HG03442 (cell line): ENCODE measurements around the gene KRT6A.

Source experiments
- ATAC-seq: cut with Tn5 transposase; IDR thresholded peaks from one replicate; pipeline ENCODE4 v1.9.1; 2021; ENCODE audit warnings: mild to moderate bottlenecking, moderate library complexity; ENCODE audit not compliant: unreplicated experiment

KRT6A gene

DNA sequence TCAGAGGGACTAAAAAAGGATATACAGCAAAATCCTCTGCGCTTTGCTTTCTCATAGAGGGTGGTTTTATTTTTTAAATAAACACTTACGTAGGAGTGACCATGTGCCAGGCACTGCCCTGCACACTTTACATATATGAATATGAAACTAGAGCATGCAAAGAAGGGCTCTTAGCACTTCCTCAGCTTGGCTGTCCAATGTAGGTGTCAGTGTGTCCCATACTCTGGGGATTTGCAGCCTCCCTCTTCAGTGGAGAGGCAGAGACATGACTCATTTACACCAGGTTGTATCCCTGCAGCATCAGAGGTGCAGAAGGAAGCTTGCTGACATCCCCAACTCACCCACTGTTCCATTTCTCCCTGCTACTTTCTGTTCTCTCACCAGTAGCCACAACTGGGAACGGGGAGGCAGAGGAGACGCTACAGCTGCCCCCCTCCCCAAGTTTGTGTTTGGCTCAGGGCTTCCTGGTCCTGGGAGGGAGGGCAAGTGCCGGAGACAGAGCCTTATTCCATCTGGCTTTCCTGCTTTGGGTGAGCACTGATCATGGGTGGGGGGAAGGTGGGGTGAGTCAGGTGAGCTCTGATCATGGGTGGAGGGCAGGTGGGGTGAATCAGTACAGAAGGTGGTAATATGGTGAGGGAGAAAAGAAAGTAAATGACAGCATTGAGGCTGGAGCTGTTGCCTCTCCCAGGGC lies 32.0 kb upstream of the KRT6A start:
- no peak for ATAC-seq

DNA sequence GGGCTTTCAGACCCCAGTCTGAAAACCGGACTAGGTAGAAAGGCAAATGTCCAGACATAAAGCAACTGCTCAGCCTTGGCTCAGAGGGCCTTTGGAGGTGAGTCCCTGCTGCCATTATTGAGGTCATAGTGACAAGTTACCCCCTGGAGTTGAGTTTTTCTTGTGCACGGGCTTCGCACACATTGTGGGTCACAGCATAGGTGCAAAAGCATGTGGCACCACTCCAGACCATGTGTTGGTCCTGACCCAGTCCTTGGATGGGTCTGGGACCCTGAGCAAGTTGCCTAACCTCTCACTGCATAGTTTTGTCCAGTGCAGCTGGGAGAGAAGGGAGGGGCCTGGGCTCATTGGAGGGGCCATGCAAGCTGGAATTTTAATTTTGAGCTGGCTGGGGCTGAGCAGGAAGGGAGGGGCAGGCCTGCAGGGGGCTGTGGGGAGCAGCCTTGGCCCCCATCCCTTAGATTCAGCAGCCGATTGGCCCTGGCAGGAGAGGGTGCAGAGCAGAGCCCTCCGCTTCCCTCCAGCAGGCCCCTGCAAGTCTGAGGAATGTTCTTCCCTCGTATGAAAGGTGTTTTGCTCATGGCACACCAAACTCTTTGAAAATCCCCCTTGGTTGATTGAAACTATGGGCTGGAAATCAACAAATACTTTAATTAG lies 31.3 kb upstream of the KRT6A start:
- ATAC-seq: no peak

- no peak for ATAC-seq
These were observed 30.8 kb upstream of the KRT6A start for GRCh38 chr12:52523824-52524223.

DNA sequence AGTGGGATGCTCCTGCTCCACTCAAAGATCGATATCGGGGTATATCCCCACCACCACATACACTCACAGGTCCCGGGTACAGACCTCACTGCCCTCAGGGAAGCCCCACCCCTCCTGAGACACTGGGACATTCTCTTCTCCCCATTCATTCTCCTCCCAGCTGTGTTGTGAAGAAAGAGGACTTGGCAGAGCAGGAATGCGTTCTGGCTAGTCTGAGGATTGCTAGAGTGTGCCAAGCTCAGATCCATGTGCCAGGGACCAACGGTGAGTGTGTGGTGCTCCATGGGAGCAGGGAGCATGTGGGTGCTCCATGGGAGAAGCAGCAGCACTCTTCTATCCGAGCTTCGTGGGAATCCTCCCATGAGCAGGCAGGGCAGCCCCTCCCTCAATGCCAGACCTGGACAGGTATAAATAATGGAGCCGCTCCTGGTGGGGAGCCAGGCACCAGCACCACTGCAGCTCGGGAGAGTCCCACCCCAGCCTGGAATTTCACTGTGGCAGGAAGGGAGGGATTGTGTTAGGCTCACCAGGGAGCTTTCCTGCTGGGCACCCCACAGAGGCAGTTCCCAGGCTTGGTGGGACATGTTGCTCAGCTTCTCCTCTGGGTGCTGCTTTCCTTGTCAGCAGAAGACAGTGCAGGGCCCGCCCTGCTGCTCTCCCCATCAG lies 29.4 kb upstream of the KRT6A start:
- ATAC-seq: no peak

GRCh38 chr12:52521568-52522266 lies 28.7 kb upstream of the KRT6A start:
- ATAC-seq: no peak

DNA sequence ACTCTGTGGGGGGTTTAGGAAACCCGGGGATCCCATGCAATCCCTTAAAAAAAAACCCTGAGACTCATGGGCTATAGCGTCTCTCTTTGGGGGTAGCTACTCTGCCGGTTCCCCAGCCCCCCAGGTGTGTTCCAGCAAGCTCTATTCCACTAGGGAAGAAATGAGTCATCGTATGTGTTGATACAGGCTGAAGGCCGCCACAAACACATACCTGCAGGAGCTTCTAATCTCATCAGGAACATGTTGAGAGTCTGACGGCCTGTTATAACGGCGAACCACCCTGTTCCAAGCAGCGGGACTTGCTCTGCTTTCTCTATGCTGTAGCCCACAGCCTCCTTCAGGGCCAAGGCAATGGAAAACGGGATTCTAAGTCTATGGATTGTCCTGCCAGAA lies 28.1 kb upstream of the KRT6A start:
- ATAC-seq: no peak

DNA sequence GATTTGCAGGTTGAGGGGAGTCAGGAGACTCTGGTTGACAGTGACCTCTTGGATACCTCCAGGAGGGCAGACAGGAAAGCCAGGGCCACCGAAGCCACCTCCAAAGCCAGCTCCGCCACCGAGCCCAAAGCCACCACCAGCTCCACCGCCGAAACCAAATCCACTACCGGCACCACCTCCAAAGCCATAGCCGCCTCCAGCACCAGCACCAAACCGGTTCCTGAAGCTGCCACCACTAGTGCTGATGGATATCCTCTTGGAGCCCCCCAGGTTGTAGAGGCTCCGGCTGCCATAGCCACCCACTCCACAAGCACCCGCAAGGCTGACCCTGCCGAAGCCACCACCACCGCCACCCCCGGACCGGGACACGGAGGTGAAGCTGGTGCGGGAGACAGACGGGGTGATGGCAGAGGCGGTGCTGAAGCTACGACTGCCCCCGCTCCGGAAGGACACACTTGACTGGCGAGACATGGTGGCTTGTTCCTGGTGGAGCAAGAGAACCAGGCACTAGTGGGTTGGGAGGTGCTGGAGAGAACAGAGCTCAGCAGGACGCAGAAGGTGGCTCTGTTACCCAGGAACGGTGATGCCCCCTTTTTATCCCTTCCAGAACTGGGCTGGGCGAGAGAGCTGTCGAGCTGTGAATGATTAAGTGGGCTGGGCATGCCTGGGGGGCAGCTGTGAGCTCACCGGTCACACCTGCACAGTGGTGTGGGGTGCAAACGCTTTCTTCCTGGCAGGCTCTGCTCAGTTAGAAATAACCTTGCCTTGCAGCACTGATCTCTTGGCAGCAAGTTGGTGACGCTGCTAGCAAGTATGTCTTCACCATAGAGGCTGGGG lies 27.0 kb upstream of the KRT6A start, which contains the start of gene KRT5:
TSS of gene KRT5 (minus strand) at position 569 of the 837 bp plus-strand sequence. CDS start at position 471, 98 bp downstream.
- ATAC-seq: no peak

DNA sequence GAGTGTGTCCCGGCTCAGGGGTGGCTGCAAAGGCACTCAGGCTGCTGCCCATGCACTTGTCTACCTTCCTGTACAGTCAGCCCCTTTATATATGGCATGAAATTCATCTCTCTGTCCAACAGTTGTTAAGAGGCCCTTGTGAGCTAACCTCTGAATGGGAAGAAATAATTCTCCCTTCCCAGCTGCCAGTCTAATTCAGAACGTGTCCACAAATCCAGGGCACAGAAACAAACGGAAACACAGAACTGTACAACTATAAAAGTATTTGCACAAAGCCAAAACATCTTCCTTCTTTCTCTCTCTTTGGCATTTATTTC lies 26.3 kb upstream of the KRT6A start:
- ATAC-seq: no peak

- ATAC-seq: no peak
These were observed 25.7 kb upstream of the KRT6A start for GRCh38 chr12:52518574-52519386.

DNA sequence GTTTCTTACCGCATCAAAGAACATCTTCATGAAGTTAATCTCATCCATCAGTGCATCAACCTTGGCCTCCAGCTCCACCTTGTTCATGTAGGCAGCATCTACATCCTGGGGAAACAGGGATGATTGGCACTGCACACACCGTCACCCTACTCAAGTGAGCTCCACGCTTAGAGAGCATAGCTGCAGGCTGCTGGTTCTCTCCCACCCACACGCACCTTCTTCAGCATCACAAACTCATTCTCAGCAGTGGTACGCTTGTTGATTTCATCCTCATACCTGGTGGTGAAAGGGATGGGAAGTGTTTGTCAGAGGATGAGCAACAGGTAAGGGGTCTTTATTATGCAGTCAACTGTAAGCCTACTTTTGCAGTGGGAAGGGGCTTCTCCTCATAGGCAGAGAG lies 24.8 kb upstream of the KRT6A start:
- ATAC-seq: no peak

DNA sequence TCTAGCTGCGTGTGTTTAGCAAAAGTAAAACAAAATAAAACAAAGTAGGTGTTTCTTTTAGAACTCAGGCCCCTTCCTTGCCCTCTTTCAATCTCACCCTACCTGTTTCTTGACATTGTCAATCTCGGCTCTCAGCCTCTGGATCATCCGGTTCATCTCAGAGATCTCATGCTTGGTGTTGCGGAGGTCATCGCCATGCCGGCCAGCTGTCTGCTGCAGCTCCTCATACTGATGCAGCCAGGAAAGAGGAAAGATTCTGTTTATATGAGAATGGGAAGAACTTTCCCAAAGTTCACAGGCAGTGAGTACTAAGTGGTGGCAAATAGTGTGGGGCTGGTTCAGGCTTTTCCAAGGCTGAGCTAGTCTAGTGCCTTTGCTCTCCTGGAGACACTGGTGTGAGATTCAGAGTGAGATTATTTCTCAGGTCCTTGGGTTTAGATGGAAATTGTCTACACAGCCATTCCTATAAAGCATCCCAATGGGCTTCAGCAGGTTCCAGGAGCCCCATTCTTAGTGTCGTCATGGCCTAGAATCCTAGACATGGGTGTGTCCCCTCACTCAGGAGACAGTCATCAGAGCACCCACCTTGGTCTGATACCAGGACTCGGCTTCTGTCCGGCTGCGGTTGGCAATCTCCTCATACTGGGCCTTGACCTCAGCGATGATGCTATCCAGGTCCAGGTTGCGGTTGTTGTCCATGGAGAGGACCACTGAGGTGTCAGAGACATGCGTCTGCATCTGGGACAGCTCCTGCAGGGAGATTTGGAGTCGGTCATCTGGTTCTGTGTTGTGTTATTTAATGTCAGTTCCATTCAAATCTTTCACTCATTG lies 24.2 kb upstream of the KRT6A start:
- no peak for ATAC-seq

GRCh38 chr12:52515927-52516831 lies 23.1 kb upstream of the KRT6A start:
- no peak for ATAC-seq

DNA sequence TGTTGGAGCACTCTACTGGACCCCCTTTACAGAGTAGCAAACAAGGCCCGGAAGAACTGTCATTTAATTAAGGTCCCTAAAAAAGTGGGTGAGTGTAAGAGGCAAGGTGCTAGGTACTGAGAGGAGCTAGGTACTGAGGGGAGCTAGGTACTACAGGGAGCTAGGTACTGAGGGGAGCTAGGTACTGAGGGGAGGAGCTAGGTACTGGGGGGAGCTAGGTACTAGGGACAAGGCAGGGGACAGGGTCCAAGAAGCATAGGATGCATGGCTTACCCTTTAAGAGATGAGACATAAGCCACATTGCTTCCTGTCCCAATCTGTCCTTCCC lies 22.2 kb upstream of the KRT6A start:
- ATAC-seq: no peak

DNA sequence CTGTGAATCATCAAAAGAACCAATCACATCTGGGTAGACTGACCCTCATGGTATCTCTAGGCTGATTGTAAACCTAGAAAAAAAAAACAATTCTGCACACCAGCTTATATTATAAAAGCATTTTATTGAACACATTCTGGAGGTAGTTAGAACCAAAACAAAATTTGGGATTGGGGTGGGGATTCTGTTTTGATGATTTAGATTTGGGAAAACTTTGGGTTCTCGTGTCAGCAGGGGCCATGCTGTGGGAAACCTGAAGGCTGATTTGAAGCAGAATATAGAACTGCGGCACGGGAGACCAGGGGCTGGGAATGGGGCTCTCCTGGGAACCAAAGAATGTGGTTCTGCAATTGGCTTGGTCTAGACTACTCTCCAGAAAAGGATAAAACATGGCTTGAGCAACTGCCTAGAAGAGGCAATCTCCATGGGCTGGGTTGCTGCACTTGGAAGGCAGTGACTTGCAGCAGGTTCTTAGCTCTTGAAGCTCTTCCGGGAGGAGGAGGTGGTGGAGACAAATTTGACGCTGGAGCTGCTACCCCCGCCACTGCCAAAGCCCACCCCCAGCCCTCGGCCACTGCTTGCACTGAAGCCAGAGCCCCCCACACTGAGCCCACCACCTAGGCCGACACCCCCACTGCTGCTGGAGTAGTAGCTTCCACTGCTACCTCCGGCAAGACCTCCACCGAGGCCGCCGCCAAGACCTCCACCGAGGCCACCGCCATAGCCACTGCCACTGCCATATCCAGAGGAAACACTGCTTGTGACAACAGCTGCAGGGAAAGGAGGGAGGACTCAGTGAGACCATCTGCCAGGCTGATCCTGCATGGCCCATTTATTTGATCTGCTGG lies 21.6 kb upstream of the KRT6A start:
- ATAC-seq: no peak

DNA sequence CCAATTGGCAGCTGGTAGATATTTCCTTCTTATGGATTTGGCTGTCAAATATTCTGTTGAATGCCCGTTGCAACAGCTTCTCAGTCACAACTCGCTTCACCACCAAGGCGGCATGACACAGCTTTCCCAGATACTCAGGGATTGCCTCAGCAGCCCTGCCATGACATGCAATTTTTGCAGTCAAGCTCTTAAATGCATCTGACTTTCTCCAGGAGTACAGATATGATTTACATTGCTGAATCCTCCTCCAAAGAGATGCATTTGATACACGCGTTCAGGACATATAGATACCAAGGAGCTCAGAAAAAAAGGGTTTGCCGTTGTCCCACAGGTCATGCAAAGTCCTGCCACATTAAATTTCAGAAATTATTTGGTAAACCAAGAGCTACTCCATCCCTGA lies 20.7 kb upstream of the KRT6A start:
- no peak for ATAC-seq

DNA sequence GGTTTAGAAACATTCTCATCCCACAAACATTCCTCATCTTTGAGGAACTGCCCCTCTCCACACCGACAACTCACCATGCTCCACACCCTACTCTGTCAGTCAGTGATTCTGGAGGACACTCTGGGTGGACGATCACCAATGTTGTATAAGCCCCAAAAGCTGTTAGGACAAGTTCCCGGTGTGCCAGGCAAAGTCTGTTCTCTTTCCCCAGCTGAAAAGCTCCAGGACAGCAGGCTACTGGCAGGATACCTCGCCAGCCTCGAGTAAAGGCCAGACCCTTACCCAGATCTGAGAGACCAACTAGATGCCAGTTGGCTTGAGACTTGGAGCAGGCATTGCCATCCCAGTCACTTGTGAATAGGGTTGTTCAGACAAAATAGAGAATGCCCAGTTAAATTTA lies 15.2 kb upstream of the KRT6A start:
- ATAC-seq: no peak
